GM12878 (cell line): ENCODE data around the gene SEC31A. TPM values are rescaled to one million over a fixed set of nuclear protein-coding genes. Genes with fewer than 3 reads are reported as not detected.

Source experiments
- ATAC-seq: fragments of 200-7000 bp; cut with Tn5 transposase; 3 replicates; pipeline ENCODE4 v1.9.1; 2020; ENCODE audit warnings: mild to moderate bottlenecking, moderate library complexity
- BruUV-seq: library from RNA; stranded (reverse); fragments of 400-500 nt; replicated peaks from 2 replicates; lab custom pipeline; 2021; lab: Mats Ljungman, UMichigan
- CTCF ChIA-PET: fragments of 300-600 bp; sonication (Branson Sonifier 250); formaldehyde crosslinking; extraction: SDS; loops from one replicate; lab custom pipeline; 2021; ENCODE audit warnings: inconsistent platforms; lab: Yijun Ruan, JAX
- POLR2A ChIA-PET: fragments of 350-600 bp; formaldehyde crosslinking; extraction: SDS; loops from one replicate; lab custom pipeline; 2021; ENCODE audit warnings: inconsistent platforms; lab: Charles Lee
- RAD21 ChIA-PET: fragments of 300-600 bp; sonication (Branson Sonifier 250); formaldehyde crosslinking; loops from one replicate; lab custom pipeline; 2023; ENCODE audit warnings: antibody characterized with exemption; ENCODE audit not compliant: unreplicated experiment; lab: Charles Lee
- SMC1A ChIA-PET: fragments of 300-600 bp; sonication (Branson Sonifier 250); formaldehyde crosslinking; loops from one replicate; lab custom pipeline; 2023; ENCODE audit not compliant: unreplicated experiment, uncharacterized antibody; lab: Charles Lee
- DNase-seq: peaks from one replicate; pipeline ENCODE4 v3.0.0-alpha.2; 2011; ENCODE audit warnings: low read depth, low spot score
- FAIRE-seq: peaks from 3 replicates; lab custom pipeline; 2011; peaks lifted over from hg19 to GRCh38; lab: Jason Lieb, UNC
- H2AFZ ChIP-seq: 2 replicates; pipeline ENCODE4 v1.6.0; 2011; ENCODE audit warnings: low read depth, low read length, control low read depth; ENCODE audit not compliant: control insufficient read depth
- H3K27ac ChIP-seq: 2 replicates; pipeline ENCODE4 v1.5.1; 2011; ENCODE audit warnings: control low read depth; ENCODE audit not compliant: control insufficient read depth, insufficient read depth
- H3K27me3 ChIP-seq, 2 experiments: replicated peaks in 1 of 2; 2 replicates each; pipeline versions ENCODE4 v1.6.0 to v1.6.1; 2011; ENCODE audit warnings: low read length in 1 of 2; ENCODE audit not compliant: control insufficient read depth in 2 of 2, insufficient read depth in 2 of 2
- H3K36me3 ChIP-seq, 2 experiments: 2 replicates each; pipeline ENCODE4 v1.5.1; 2011; ENCODE audit warnings: low read length in 1 of 2; ENCODE audit not compliant: control insufficient read depth in 2 of 2, insufficient read depth in 2 of 2
- H3K4me1 ChIP-seq: 2 replicates; pipeline ENCODE4 v1.6.1; 2011; ENCODE audit warnings: mild to moderate bottlenecking, low read length, moderate library complexity, mixed read lengths; ENCODE audit not compliant: control insufficient read depth, insufficient read depth
- H3K4me2 ChIP-seq: 2 replicates; pipeline ENCODE4 v1.6.0; 2011; ENCODE audit warnings: control low read depth; ENCODE audit not compliant: control insufficient read depth, insufficient read depth
- H3K4me3 ChIP-seq: fragments of 200-600 bp; sonication (generic); 2 replicates; pipeline ENCODE4 v1.5.1; 2016
- H3K79me2 ChIP-seq: 2 replicates; pipeline ENCODE4 v1.6.0; 2011; ENCODE audit warnings: low read length; ENCODE audit not compliant: control insufficient read depth, insufficient read depth
- H3K9ac ChIP-seq: 2 replicates; pipeline ENCODE4 v1.8.0; 2011; ENCODE audit warnings: low read length, control low read depth, mixed read lengths; ENCODE audit not compliant: control insufficient read depth, insufficient read depth
- H3K9me3 ChIP-seq: replicated peaks from 3 replicates; pipeline ENCODE4 v1.5.1; 2011; ENCODE audit warnings: mild to moderate bottlenecking, low read length; ENCODE audit not compliant: control insufficient read depth, insufficient read depth
- H4K20me1 ChIP-seq: 2 replicates; pipeline ENCODE4 v1.6.0; 2011; ENCODE audit not compliant: control insufficient read depth, insufficient read depth
- CBX5 ChIP-seq: sonication (generic); IDR thresholded peaks from 2 replicates; pipeline ENCODE4 v1.6.1; 2016; ENCODE audit warnings: low read depth, moderate library complexity, mild to moderate bottlenecking, inconsistent platforms
- CREB1 ChIP-seq: IDR thresholded peaks from 2 replicates; pipeline ENCODE4 v1.6.1; 2012; ENCODE audit warnings: low read depth, mild to moderate bottlenecking, inconsistent platforms
- E4F1 ChIP-seq: fragments of 450-650 bp; IDR thresholded peaks from 2 replicates; pipeline ENCODE4 v1.6.1; 2018; ENCODE audit warnings: borderline replicate concordance, mild to moderate bottlenecking; ENCODE audit not compliant: partially characterized antibody
- EED ChIP-seq: sonication (generic); IDR thresholded peaks from 2 replicates; pipeline ENCODE4 v1.6.1; 2016; ENCODE audit warnings: antibody characterized with exemption, low read depth
- IRF4 ChIP-seq: IDR thresholded peaks from 2 replicates; pipeline ENCODE4 v1.6.1; 2011; ENCODE audit warnings: low read depth, low read length
- NFYA ChIP-seq: IDR thresholded peaks from 2 replicates; pipeline ENCODE4 v1.6.1; 2011; ENCODE audit warnings: low read depth, mild to moderate bottlenecking, low read length, improper control_type of control experiment, borderline replicate concordance
- RAD51 ChIP-seq: fragments of 450-650 bp; IDR thresholded peaks from 2 replicates; pipeline ENCODE4 v1.6.1; 2016; ENCODE audit warnings: moderate library complexity, mild to moderate bottlenecking, inconsistent platforms
- RCOR1 ChIP-seq: conservative IDR thresholded peaks from 2 replicates; pipeline ENCODE4 v1.6.1; 2012; ENCODE audit warnings: low read depth, low read length, improper control_type of control experiment
- ZZZ3 ChIP-seq: IDR thresholded peaks from 2 replicates; pipeline ENCODE4 v1.6.1; 2011; ENCODE audit warnings: low read depth; ENCODE audit not compliant: control insufficient read depth, insufficient read length
- in situ Hi-C: fragments of 300-500 bp; cut with MboI; formaldehyde crosslinking; loops from 9 replicates; pipeline ENCODE4 v1.14.3; 2018; ENCODE audit warnings: mixed read lengths
- intact Hi-C: fragments of 100-400 bp; cut with micrococcal nuclease; formaldehyde crosslinking; loops from one replicate; pipeline ENCODE4 v1.14.2; 2022; ENCODE audit not compliant: unreplicated experiment
- polyA plus RNA-seq, 11 experiments: library from polyadenylated mRNA; depleted of rRNA in 4 of 11; unstranded in 6 of 11; stranded (reverse) in 5 of 11; fragments of >200 nt; fragmentation: Nextera tagmentation in 4 of 11; fragmentation: Illumina TruSeq in 1 of 11; extraction: Ambion mirVana in 4 of 11; extraction: Trizol in 1 of 11; gene quantifications; 1 replicate in 1 of 11; 2 replicates in 10 of 11; pipeline versions ENCODE4 v1.2.1 to v1.2.3, GENCODE V29; 2011 to 2016; ENCODE audit warnings: inconsistent platforms in 2 of 11, missing spikeins in 2 of 11, low read depth in 1 of 11
- total RNA-seq, 4 experiments: library from RNA; depleted of rRNA in 3 of 4; stranded (reverse); fragments of >200 nt in 3 of 4; fragmentation: Illumina TruSeq in 1 of 4; extraction: Trizol in 1 of 4; gene quantifications; 2 replicates each; pipeline versions ENCODE4 v1.2.1 to v1.2.3, GENCODE V29; 2013 to 2021
- TF ChIP-seq, protein P1 (sequence below): fragments of 450-650 bp; IDR thresholded peaks from 2 replicates; pipeline ENCODE4 v1.6.1; 2017; ENCODE audit warnings: antibody characterized with exemption, mild to moderate bottlenecking, moderate library complexity
- TF ChIP-seq, protein P2 (sequence below): fragments of 450-650 bp; IDR thresholded peaks from 2 replicates; pipeline ENCODE4 v1.6.1; 2017; ENCODE audit warnings: mild to moderate bottlenecking
- TF ChIP-seq, protein P3 (sequence below): IDR thresholded peaks from 2 replicates; pipeline ENCODE4 v1.6.1; 2012; ENCODE audit warnings: low read depth, low read length, improper control_type of control experiment

SEC31A gene
- total and polyA plus RNA-seq, 10 of the 15 experiments (the other 5 are each of a cell fraction or from before 2014, with no cell fraction given): 74.6 to 171 (median 129) TPM

DNA sequence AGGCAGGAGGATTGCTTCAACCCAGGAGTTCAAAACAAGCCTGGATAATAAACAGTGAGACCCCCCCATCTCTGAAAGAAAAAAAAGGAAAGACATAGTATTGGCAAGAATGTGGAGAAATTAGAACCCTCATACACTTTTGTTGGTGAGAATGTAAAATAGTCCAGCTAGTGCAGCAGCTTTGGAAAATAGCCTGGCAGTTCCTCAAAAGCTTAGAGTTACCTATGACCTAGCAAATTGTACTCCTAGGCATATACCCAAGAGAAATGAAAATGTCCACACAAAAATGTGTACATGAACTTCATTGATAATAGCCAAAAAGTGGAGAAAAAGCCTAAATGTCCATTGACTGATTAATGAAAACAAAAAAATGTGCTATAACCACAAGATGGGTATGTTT is 30.8 kb upstream of the SEC31A start:
- H3K79me2 ChIP-seq: no peaks in the 10 kb centered on the region
- DNase-seq (no peak), FAIRE-seq (no peak), ATAC-seq (no peak)
- no peaks in the 10 kb centered on the region for H3K9me3 ChIP-seq
- BruUV-seq: no TSS peak
- no peaks in the 10 kb centered on the region; a peak in 1 of 4 replicates for H3K36me3 ChIP-seq
- RAD21 ChIA-PET: no interaction called here
- CTCF ChIA-PET: interaction anchor here (0.9 kb wide), 1 partner anchor 88 kb away, joined by 4 read pairs; no protein-coding TSS in a partner anchor
- no peak overlapping the region for H3K27ac ChIP-seq
- H3K4me1 ChIP-seq: no peaks in the 10 kb centered on the region
- no peaks in the 10 kb centered on the region for H4K20me1 ChIP-seq
- H3K27me3 ChIP-seq: no peaks in the 10 kb centered on the region
- H3K4me2 ChIP-seq: no peak overlapping the region
- SMC1A ChIA-PET: no interaction called here
- H2AFZ ChIP-seq: no peak overlapping the region
- in situ Hi-C loops: no loop called here
- intact Hi-C loops: no loop called here
- no peak overlapping the region for H3K4me3 ChIP-seq
- H3K9ac ChIP-seq: no peak overlapping the region
- no peak for TF ChIP-seq CBX5
- TF ChIP-seq RAD51: no peak
- TF ChIP-seq IRF4: no peak
- no peak for TF ChIP-seq RCOR1
- TF ChIP-seq, protein P1, sequence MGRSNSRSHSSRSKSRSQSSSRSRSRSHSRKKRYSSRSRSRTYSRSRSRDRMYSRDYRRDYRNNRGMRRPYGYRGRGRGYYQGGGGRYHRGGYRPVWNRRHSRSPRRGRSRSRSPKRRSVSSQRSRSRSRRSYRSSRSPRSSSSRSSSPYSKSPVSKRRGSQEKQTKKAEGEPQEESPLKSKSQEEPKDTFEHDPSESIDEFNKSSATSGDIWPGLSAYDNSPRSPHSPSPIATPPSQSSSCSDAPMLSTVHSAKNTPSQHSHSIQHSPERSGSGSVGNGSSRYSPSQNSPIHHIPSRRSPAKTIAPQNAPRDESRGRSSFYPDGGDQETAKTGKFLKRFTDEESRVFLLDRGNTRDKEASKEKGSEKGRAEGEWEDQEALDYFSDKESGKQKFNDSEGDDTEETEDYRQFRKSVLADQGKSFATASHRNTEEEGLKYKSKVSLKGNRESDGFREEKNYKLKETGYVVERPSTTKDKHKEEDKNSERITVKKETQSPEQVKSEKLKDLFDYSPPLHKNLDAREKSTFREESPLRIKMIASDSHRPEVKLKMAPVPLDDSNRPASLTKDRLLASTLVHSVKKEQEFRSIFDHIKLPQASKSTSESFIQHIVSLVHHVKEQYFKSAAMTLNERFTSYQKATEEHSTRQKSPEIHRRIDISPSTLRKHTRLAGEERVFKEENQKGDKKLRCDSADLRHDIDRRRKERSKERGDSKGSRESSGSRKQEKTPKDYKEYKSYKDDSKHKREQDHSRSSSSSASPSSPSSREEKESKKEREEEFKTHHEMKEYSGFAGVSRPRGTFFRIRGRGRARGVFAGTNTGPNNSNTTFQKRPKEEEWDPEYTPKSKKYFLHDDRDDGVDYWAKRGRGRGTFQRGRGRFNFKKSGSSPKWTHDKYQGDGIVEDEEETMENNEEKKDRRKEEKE: no peak
- TF ChIP-seq ZZZ3: no peak
- TF ChIP-seq CREB1: no peak
- TF ChIP-seq EED: no peak
- no peak for TF ChIP-seq E4F1
- no peak for TF ChIP-seq NFYA
- TF ChIP-seq, protein P2, sequence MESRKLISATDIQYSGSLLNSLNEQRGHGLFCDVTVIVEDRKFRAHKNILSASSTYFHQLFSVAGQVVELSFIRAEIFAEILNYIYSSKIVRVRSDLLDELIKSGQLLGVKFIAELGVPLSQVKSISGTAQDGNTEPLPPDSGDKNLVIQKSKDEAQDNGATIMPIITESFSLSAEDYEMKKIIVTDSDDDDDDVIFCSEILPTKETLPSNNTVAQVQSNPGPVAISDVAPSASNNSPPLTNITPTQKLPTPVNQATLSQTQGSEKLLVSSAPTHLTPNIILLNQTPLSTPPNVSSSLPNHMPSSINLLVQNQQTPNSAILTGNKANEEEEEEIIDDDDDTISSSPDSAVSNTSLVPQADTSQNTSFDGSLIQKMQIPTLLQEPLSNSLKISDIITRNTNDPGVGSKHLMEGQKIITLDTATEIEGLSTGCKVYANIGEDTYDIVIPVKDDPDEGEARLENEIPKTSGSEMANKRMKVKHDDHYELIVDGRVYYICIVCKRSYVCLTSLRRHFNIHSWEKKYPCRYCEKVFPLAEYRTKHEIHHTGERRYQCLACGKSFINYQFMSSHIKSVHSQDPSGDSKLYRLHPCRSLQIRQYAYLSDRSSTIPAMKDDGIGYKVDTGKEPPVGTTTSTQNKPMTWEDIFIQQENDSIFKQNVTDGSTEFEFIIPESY: no peak
- TF ChIP-seq, protein P3, sequence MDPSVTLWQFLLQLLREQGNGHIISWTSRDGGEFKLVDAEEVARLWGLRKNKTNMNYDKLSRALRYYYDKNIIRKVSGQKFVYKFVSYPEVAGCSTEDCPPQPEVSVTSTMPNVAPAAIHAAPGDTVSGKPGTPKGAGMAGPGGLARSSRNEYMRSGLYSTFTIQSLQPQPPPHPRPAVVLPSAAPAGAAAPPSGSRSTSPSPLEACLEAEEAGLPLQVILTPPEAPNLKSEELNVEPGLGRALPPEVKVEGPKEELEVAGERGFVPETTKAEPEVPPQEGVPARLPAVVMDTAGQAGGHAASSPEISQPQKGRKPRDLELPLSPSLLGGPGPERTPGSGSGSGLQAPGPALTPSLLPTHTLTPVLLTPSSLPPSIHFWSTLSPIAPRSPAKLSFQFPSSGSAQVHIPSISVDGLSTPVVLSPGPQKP: no peak
- POLR2A ChIA-PET: interaction anchor here (0.6 to 1.0 kb wide), 2 partner anchors 49 to 1429 kb away, joined by 3 read pairs; no protein-coding TSS in a partner anchor
